Right ventricle myocardium superior (tissue), 1 donor: Measurements from ENCODE around the gene HIGD2B. TPM values are rescaled to one million over a fixed set of nuclear protein-coding genes. Genes with fewer than 3 reads are reported as not detected.
"Not testable (repeated sequence)": the region's sequence is repeated elsewhere in the genome, so short reads cannot be mapped to it uniquely, and the experiment has no call there.

ENCODE experiments used
- ATAC-seq: fragments of 200-7000 bp; cut with Tn5 transposase; one replicate; pipeline ENCODE4 v1.9.1; 2020; ENCODE audit warnings: mild to moderate bottlenecking; ENCODE audit not compliant: poor library complexity
- DNase-seq: peaks from one replicate; pipeline ENCODE4 v3.0.0-alpha.2; 2020
- intact Hi-C: fragments of 100-400 bp; cut with DNase I; formaldehyde crosslinking; loops from one replicate; pipeline ENCODE4 v1.11.2; 2022
- long read RNA-seq: library from polyadenylated mRNA; unstranded; transcript quantifications from one replicate; pipeline ENCODE4 v2.0.0, GENCODE V29; 2021
- total RNA-seq: library from RNA; stranded (reverse); fragmentation: NEBNext Ultra II Directional; extraction: Animal tissue kit (Norgen Biotek cat#: 25700); gene quantifications from one replicate; pipeline ENCODE4 v1.2.1, GENCODE V29; 2021
- donor health status: DM: no; HTN: yes; CAD: no; lungs with severe emphysema.

Gene HIGD2B, protein sequence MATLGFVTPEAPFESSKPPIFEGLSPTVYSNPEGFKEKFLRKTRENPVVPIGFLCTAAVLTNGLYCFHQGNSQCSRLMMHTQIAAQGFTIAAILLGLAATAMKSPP
- total RNA-seq, result not detected
- long read RNA-seq, result 0 reads

DNA sequence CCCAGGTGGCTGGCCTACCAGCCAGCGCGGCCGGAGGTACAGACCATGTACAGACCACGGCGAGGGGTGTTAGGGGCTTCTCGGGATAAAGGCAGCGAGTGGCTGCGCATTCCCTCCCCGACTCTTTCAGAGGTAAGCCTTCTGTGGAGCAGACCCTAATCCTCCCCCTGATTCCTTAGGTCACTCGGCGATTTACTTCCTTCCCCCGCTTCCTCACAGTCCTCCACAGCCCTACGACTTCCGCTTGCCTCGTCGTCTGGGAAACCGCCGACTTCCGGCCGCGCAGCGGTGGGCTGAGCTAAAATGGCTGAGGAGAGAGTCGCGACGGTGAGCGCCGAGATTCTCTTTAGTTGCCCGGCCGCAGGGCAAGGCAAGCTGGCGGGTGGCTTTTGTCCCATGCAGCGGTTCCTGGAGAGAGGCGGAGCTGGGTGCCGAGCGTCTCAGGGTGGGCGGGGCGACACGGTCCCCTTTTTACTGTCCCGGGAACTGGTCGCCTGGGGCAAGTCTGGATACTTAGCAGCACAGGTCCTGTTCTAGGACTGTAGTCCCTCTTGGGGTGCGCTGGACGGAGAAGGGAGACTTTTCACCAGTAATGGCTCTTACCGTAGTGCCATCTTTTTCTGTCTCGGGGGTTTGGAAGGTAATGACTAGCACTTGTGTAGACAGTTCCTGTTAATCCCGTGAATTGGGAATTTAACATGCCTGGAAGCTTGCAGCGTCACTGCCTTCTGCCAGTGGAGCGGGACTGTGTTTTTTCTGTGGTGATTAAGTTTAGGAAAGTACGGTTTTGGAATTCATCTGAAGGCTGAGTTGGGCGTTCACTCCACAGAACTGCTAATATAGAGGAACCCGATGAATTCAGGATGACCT is at the start of gene HIGD2B, which contains the start of gene BBS4:
TSS of gene HIGD2B (minus strand) at position 258 of the 870 bp plus-strand sequence. CDS start 9,808 bp downstream, outside the sequence.
TSS of gene BBS4 (plus strand) at position 283 of the 870 bp plus-strand sequence. CDS start at position 304, 21 bp downstream.
- peak; percentile 93 for DNase-seq
- intact Hi-C loops, result no loop called here
- peak; percentile 99 for ATAC-seq

DNA sequence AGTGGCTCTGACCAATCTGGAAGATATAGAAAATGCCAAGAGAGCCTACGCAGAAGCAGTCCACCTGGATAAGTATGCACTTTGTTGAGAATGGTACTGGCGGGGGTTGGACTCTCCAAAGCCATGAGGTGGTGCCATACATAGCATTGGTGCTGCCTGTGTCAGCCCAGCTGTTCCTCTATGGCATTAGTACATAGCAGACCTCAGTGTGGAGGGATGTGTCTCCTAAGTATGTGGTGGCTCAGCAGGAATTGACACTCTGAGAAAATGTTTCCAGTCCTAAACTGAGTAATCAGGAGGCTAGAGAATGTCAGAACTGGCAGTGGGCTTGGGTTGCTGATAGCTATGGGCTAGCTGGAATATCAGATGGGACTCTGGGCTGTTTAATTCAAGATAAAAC is 49.1 kb upstream of the HIGD2B start:
- ATAC-seq, result no peak
- DNase-seq, result no peak
- intact Hi-C loops, result no loop called here

DNA sequence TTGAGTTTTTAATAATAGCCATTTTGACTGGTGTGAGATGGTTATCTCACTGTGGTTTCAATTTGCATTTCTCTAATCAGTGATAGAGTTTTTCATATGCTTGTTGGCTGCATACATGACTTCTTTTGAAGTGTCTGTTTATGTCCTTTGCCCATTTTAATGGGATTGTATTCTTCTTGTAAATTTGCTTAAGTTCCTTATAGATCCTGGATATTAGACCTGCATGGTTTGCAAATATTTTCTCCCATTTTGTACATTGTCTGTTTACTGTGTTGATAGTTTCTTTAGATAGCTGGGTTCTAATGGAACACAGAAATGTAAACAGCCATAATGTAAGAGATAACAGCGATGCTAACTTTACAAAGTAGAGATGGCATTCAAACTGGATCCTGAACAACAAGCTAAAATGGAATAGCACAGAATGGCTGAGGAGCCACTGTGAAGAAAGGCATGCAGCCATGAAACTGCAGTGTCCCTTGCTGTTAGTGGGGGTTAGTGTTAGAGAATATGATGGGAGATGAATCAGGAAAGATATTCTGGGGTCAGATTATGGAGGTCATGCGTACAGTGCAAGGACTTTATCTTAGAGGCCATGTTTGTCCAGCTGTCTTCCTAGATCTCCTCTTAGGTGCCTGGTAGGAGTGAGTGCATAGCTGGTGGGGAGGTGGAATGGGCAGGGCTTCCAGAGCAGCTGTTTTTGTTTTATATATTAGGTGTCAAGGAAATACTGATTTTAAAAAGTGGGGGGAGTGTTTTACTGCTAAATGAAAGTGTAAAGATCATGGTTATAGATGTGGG is 48.2 kb upstream of the HIGD2B start:
- no peak for ATAC-seq
- no peak for DNase-seq
- intact Hi-C loops, result no loop called here

DNA sequence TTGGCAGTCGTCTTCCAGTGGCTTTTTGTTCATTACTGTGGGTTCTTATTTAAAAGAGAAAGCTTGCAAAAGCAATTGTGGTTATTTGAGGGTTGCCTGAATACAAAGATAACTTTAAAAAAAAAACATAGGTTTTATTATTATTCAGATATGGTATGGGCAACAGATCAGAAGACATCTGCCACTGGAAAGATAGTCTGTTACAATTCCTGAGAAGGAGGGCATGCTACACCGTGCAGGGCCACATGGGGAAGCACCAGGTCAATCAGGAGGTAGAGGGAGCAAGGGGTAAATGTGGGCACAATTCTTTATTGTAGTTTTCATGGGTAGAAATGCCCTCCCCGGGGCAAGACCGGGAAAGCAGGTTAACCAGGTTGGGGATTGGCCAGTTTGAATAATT is 46.5 kb upstream of the HIGD2B start:
- intact Hi-C loops, result no loop called here
- DNase-seq (no peak), ATAC-seq (no peak)

DNA sequence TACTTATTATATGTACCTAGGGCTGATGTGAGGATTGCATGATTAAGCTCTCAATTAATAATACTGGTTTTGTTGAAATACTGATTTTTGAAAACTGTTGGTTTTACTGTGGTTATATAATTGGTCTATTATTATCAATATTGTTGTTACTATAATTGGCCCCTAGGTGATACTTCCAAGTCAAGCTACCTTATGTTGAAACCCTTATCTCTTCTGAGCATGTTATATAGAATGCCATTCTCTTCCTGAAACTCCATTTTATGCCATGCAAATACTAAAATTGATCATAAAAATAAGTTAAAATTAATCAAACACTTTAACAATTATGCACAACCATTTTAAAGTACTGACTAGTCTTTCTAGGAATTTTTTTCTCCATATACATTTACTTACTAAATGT is 46.1 kb upstream of the HIGD2B start:
- ATAC-seq (no peak), DNase-seq (no peak)
- intact Hi-C loops, result no loop called here

DNA sequence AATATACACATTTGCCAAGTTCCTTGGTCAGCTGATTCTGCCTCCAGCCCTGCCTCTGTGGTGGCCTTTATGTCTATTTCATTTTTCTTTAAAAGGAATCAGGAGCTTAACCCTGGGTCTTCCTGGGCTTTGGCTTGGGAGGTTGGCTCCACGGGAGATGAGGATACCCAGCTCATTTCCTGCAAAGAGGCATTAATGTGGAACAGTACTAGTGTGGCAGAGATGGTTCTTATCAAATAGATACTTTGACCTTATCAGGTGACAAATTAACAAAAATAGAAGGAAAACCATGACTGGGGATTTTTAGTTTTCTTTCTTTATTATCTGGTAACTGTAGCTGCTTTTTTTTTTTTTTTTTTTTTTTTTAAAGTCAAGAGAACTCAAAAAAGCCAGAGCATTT is 42.8 kb upstream of the HIGD2B start:
- ATAC-seq (no peak), DNase-seq (no peak)
- intact Hi-C loops, result no loop called here

DNA sequence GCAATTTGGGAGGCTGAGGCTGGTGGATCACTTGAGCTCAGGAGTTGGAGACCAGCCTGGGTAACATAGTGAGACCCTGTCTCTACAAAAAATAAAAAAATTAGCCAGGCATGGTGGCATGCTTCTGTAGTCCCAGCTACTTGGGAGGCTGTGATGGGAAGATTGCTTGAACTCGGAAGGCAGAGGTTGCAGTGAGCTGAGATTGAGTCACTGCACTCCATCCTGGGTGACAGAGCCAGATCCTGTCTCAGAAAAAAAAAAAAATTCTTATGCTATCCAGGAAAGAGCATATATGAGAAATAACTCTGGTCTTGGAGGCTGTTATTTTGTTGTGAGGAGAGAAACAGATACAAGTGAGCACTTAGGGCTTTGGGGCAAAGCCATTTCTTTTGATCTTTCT is 42.3 kb upstream of the HIGD2B start:
- DNase-seq, intact Hi-C loops: not testable (repeated sequence)

DNA sequence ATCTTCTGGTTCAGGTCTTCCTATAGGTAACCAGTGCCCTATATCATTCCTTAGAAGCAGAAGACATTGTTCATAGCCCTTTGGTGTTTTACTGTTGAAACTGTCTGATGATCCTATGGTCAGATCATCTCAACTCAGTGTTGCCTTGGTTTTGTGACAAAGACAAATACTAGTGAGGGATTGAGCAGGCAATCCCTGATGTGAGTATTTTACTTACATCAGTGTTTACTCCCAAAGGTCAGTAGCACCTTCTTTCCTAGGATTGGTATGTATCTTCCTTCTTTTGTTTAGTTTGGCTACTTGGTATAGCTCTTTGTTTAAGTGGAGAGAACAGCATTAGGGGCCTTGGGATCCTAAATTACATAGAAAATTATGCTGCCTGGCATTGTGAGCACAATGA is 41.2 kb upstream of the HIGD2B start:
- no peak for ATAC-seq
- intact Hi-C loops, result no loop called here

More for the DNA sequence above, 42.3 kb upstream of the HIGD2B start:
- ATAC-seq, result not testable (repeated sequence)

DNA sequence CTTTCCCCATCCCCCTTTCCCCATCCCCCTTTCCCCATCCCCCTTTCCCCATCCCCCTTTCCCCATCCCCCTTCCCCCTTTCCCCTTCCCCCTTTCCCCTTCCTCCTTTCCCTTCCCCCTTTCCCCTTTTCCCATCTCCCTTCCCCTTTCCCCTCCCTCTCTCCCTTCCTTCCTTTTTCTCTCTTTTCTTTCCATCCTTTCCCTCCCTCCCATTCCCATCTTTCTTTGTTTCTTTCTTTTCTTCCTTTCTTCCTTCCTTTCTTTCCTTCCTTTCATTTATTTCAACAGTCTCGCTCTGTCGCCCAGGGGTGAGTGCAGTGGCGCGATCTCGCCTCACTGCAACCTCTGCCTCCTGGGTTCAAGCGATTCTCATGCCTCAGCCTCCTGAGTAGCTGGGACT is 39.9 kb upstream of the HIGD2B start:
- intact Hi-C loops, ATAC-seq: not testable (repeated sequence)

More for the DNA sequence above, 41.2 kb upstream of the HIGD2B start:
- no peak for DNase-seq

DNA sequence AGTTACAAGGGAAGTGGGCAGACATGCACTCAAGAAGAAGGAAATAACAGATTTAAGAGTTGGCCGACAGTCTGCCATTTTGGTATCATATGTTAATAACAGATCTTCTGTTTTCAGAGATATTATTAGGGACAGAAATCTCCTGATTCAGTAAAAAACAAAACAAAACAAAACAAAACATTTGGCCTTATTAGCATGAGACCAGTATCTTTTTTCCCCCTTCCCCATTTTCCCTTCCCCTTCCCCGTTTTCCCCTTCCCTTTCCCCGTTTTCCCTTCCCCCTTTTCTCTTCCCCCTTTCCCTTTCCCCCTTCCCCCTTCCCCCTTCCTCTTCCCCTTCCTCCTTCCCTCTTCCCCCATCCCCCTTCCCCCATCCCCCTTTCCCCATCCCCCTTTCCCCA is 39.5 kb upstream of the HIGD2B start:
- no peak for ATAC-seq
- intact Hi-C loops, result no loop called here
- DNase-seq, result no peak

More for the DNA sequence above, 39.9 kb upstream of the HIGD2B start:
- DNase-seq, result not testable (repeated sequence)

DNA sequence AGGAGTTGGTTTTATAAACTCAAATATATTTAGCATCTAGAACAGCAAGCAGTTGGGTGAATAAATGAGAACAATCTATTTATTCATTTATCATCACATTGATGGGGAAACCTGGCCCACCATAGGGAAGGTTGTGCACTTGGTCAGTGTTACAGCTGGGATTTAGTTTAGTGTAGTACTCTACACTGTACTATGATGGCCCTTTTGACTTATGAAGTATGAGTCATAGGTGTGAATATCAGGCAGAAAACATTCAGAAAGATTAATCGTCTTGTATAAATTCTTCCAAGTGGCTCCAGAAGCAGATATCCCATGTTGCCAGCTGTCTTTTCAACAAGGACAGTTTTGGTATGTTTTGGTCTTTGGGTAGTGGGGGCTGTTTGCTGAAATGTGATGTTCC is 38.0 kb upstream of the HIGD2B start:
- no peak for ATAC-seq
- no peak for DNase-seq
- intact Hi-C loops, result no loop called here

DNA sequence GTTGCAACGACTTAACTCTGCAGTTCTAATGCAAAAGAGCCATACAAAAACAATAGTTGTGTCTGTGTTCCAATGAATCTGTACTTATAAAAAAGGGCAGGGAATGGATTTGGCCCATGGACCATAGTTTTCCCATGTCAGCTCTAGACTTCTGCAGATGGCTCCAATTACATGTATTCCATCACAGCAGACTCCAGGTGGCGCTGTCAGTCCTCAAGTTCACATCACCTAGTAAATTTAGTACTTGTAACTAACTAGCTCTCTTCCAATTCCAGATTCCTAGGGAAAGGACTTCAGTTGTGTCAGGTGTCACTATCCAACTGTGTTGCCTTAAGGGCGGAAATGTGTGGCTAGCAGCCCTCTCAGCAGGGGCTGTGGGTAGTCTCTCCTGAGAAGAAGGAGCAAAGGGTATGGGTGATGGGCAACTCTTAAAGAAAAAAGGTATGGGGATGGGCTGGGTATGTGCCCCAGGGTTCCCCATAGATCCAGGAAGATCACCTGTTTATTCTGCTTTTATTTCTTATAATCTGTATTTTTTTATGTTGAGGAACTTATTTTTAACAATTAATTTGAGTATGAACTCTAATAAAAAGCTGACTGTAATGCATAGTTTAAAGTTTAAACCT is 36.2 kb upstream of the HIGD2B start:
- intact Hi-C loops, result no loop called here
- DNase-seq (peak; percentile 56), ATAC-seq (no peak)

DNA sequence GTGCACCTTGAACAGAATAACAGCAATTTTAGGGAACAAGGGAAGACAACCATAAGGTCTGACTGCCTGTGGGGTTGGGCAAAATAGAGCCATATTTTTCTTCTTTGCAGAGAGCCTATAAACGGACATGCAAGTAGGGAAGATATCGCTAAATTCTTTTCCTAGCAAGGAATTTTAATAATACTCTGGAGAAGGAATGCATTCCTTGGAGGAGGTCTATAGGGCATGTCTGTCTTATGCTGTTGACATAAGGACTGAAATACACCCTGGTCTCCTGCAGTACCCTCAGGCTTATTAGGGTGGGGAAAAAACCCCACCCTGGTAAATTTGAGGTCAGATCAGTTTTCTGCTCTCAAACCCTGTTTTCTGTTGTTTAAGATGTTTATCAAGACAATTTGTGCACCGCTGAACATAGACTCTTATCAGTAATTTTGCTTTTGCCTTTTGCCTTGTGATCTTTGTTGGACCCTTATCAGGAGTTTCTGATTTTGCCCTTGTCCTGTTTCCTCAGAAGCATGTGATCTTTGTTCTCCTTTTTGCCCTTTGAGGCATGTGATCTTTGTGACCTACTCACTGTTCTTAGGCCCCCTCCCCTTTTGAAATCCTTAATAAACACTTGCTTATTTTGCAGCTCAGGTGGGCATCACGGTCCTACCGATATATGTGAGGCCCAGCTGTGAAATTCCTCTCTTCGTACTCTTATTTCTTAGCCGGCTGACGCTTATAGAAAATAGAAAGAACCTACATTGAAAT is 22.7 kb upstream of the HIGD2B start:
- ATAC-seq, intact Hi-C loops, DNase-seq: not testable (repeated sequence)

DNA sequence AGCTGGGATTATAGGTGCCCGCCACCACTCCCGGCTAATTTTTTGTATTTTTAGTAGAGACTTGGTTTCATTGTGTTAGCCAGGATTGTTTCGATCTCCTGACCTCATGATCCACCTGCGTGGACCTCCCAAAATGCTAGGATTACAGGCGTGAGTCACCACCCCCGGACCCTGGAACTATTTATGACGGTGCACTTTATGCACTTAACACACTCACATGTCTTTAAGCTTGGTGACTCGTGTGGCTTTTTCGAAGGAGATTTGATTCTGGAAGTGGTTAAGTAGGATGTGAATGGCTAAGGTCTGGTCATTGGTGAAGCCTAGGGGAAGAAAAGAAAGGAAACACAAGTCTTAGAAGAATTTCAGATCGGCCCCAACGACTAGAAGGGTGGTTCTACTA is 20.3 kb upstream of the HIGD2B start:
- ATAC-seq (no peak), DNase-seq (no peak)
- intact Hi-C loops, result no loop called here

DNA sequence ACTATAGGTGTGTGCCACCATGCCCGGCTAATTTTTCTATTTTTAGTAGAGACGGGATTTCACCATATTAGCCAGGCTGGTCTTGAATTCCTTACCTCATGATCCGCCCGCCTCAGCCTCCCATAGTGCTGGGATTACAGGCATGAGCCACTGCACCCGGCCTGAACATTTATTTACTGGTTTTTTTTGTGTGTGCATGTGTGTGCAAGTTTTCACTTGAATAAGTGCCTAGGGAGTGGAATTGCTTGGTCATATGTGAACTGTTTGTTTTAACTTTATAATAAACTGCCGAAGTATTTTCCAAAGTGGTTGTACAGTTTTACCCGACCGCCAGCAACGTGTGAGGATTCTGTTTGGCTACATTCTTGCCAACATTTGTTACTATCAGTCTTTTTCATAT is 14.1 kb upstream of the HIGD2B start:
- no peak for ATAC-seq
- intact Hi-C loops, result no loop called here
- no peak for DNase-seq

DNA sequence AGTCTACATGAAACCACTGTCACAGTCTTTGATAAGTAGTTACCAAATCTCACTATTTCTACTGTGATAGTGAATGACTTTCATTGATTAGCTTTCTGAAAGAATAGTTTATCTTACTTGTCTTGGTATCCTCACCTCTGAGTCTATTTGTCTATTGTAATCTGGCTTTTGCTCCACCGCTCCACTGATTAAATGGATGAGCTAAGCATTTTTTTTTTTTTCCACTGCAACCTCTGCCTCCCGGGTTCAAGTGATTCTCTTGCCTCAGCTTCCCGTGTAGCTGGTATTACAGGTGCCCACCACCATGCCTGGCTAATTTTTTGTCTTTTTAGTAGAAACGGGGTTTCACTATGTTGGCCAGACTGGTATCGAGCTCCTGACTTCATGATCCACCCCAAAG is 13.0 kb upstream of the HIGD2B start:
- intact Hi-C loops, result no loop called here
- DNase-seq, result no peak
- ATAC-seq, result no peak

DNA sequence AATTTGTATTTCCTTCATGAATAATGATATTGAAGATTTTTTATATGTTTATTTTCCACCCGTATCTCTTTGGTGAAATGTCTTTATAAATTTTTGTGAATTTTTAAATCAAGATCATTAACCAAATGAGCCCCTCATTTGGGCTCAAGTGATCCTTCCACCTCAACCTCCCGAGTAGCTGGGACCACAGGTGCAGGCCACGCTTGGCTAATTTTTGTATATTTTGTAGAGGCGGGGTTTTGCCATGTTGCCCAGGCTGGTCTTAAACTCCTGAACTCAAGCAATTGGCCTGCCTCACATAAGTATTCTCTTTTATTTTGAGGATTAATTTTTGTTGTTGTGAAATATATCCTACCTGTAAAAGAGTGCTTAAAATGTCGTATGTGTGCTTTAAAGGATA is 5.0 kb upstream of the HIGD2B start:
- intact Hi-C loops, result no loop called here
- DNase-seq, result no peak
- ATAC-seq, result no peak

DNA sequence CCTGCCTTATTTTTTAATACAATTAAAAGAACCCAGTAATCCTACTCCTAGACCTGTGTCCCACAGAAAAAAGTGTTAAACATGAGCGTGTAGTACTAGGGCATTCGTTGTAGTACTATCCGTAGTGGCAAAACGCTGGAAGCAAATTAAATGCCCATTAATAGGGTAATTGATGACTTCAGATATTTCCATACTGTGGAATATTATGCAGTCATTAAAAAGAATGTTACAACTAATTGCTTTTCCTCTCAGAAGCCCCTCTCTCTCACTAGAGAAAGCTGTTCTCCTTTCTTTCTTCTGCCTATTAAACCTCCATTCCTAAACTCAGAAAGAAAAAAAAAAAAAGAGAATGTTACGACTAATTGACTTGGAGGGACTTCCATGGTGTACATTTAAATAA is 2.7 kb upstream of the HIGD2B start:
- no peak for ATAC-seq
- DNase-seq, result no peak
- intact Hi-C loops, result no loop called here
